ENCODE measurements around the gene MRGPRX2. TPM values are rescaled to one million over a fixed set of nuclear protein-coding genes. Genes with fewer than 3 reads are reported as not detected.

Gene MRGPRX2
- total and polyA plus RNA-seq, 2 experiments from 2014 or later: not detected

DNA sequence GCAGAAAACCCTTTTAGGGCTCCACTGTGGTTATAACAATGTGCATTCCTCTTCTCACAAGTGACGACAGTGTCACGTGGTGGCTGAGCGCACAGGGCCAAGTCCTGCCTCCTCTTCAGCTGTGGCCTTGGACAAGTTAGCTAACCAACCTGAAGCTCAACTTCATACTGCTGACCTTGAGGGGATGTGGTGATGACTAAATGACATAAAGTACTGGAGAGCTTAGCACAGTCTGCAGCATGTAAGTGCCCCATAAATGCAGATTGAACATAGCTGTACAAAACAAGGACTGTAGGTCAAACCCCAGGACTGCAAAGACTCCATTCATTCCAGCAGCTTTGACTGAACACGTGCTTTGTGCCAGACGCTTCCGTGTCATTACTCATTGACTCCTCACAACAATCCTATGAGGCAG is 20.1 kb upstream of the MRGPRX2 start:
- TF ChIP-seq JUNB (IDR thresholded peaks at IDR 0.05; ENCODE audit: unreplicated experiment) (no peak), CREB1 (CRISPR knock-in tag; IDR thresholded peaks at IDR 0.05; ENCODE audit: low read depth) (no peak), POLR2AphosphoS5 (IDR thresholded peaks at IDR 0.05; ENCODE audit: low read depth) (no peak), EZH2 (IDR thresholded peaks at IDR 0.05; ENCODE audit: low read depth, unreplicated experiment) (no peak), NANOG (IDR thresholded peaks at IDR 0.05; ENCODE audit: borderline replicate concordance) (no peak)
- DNase-seq (ENCODE audit: low spot score): no peak
- H3K4me2 ChIP-seq: no peak overlapping the region

DNA sequence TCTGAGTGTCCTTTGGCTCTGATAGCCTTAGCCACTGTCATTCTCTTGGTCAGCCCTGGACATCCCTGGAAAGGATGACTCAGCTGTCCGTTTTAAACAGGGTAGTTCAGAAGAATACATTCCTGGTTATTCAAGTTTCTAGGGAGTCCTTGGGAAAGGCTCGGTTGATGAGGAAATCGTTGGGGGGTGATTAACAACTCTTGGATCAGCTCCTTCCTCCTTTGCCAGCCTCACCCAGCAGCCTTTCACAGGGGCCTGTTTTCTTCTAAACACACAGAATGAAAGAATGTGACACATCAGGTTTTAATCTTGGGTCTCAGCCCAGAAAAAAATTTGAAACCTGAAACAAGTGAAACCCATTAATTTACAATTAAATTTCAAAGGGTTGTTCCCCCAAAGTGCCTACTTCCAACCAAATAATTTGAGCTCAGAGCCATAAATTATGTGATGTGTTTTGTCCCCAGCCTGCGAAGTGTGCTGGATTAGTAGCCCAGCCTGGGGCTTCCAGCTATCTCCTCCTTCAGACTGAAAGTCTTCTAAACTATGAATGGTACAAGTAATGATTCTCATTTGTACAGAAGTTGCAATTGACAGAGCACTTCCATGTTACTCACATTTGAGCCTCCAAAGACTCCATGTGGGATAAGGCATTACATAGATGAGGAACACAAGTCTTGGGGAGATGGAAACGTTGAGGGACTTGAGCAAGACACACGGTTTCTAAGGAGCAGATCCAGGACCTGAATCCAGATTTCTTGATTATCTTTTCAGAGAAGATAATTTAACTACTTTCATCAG is 19.3 kb upstream of the MRGPRX2 start:
- Mint-ChIP-seq H3K27me3 (ENCODE audit: insufficient read depth, low read depth, poor library complexity) (peaks cover 10% of the 10 kb centered on the region), H3K27ac (no peak overlapping the region), H3K4me1 (peaks cover 10% of the 10 kb centered on the region), H3K4me3 (no peak overlapping the region), H3K9me3 (no peaks in the 10 kb centered on the region), H3K36me3 (ENCODE audit: low read depth) (no peaks in the 10 kb centered on the region)
- Histone ChIP-seq H3K36me3 (ENCODE audit: insufficient read depth) (no peaks in the 10 kb centered on the region), H3K4me3 (no peak overlapping the region), H3K4me1 (ENCODE audit: insufficient read depth) (no peaks in the 10 kb centered on the region), H3F3A (replicated peaks; ENCODE audit: low read depth) (no peaks in the 10 kb centered on the region), H3K27ac (ENCODE audit: low read depth) (no peak overlapping the region), H2AFZ (no peak overlapping the region), H3K4me2 (no peak overlapping the region), H3K79me2 (replicated peaks; ENCODE audit: insufficient read depth) (no peaks in the 10 kb centered on the region), H3K27me3 (ENCODE audit: insufficient read depth) (no peaks in the 10 kb centered on the region), H4K20me1 (replicated peaks; ENCODE audit: insufficient read depth) (no peaks in the 10 kb centered on the region), H3K9me2 (ENCODE audit: insufficient read depth) (no peaks in the 10 kb centered on the region)
- ATAC-seq: no peak
- DNase-seq (ENCODE audit: low spot score): no peak
- TF ChIP-seq, protein P1, sequence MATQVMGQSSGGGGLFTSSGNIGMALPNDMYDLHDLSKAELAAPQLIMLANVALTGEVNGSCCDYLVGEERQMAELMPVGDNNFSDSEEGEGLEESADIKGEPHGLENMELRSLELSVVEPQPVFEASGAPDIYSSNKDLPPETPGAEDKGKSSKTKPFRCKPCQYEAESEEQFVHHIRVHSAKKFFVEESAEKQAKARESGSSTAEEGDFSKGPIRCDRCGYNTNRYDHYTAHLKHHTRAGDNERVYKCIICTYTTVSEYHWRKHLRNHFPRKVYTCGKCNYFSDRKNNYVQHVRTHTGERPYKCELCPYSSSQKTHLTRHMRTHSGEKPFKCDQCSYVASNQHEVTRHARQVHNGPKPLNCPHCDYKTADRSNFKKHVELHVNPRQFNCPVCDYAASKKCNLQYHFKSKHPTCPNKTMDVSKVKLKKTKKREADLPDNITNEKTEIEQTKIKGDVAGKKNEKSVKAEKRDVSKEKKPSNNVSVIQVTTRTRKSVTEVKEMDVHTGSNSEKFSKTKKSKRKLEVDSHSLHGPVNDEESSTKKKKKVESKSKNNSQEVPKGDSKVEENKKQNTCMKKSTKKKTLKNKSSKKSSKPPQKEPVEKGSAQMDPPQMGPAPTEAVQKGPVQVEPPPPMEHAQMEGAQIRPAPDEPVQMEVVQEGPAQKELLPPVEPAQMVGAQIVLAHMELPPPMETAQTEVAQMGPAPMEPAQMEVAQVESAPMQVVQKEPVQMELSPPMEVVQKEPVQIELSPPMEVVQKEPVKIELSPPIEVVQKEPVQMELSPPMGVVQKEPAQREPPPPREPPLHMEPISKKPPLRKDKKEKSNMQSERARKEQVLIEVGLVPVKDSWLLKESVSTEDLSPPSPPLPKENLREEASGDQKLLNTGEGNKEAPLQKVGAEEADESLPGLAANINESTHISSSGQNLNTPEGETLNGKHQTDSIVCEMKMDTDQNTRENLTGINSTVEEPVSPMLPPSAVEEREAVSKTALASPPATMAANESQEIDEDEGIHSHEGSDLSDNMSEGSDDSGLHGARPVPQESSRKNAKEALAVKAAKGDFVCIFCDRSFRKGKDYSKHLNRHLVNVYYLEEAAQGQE (IDR thresholded peaks at IDR 0.05; ENCODE audit: unreplicated experiment): no peak
- TF ChIP-seq EZH2phosphoT487 (IDR thresholded peaks at IDR 0.05; ENCODE audit: unreplicated experiment) (no peak), JUNB (IDR thresholded peaks at IDR 0.05; ENCODE audit: unreplicated experiment) (no peak), EZH2 (IDR thresholded peaks at IDR 0.05; ENCODE audit: low read depth, unreplicated experiment) (no peak), POLR2AphosphoS5 (IDR thresholded peaks at IDR 0.05; ENCODE audit: low read depth) (no peak), NANOG (IDR thresholded peaks at IDR 0.05; ENCODE audit: borderline replicate concordance) (no peak), CREB1 (CRISPR knock-in tag; IDR thresholded peaks at IDR 0.05; ENCODE audit: low read depth) (no peak)
- TF ChIP-seq, protein P2, sequence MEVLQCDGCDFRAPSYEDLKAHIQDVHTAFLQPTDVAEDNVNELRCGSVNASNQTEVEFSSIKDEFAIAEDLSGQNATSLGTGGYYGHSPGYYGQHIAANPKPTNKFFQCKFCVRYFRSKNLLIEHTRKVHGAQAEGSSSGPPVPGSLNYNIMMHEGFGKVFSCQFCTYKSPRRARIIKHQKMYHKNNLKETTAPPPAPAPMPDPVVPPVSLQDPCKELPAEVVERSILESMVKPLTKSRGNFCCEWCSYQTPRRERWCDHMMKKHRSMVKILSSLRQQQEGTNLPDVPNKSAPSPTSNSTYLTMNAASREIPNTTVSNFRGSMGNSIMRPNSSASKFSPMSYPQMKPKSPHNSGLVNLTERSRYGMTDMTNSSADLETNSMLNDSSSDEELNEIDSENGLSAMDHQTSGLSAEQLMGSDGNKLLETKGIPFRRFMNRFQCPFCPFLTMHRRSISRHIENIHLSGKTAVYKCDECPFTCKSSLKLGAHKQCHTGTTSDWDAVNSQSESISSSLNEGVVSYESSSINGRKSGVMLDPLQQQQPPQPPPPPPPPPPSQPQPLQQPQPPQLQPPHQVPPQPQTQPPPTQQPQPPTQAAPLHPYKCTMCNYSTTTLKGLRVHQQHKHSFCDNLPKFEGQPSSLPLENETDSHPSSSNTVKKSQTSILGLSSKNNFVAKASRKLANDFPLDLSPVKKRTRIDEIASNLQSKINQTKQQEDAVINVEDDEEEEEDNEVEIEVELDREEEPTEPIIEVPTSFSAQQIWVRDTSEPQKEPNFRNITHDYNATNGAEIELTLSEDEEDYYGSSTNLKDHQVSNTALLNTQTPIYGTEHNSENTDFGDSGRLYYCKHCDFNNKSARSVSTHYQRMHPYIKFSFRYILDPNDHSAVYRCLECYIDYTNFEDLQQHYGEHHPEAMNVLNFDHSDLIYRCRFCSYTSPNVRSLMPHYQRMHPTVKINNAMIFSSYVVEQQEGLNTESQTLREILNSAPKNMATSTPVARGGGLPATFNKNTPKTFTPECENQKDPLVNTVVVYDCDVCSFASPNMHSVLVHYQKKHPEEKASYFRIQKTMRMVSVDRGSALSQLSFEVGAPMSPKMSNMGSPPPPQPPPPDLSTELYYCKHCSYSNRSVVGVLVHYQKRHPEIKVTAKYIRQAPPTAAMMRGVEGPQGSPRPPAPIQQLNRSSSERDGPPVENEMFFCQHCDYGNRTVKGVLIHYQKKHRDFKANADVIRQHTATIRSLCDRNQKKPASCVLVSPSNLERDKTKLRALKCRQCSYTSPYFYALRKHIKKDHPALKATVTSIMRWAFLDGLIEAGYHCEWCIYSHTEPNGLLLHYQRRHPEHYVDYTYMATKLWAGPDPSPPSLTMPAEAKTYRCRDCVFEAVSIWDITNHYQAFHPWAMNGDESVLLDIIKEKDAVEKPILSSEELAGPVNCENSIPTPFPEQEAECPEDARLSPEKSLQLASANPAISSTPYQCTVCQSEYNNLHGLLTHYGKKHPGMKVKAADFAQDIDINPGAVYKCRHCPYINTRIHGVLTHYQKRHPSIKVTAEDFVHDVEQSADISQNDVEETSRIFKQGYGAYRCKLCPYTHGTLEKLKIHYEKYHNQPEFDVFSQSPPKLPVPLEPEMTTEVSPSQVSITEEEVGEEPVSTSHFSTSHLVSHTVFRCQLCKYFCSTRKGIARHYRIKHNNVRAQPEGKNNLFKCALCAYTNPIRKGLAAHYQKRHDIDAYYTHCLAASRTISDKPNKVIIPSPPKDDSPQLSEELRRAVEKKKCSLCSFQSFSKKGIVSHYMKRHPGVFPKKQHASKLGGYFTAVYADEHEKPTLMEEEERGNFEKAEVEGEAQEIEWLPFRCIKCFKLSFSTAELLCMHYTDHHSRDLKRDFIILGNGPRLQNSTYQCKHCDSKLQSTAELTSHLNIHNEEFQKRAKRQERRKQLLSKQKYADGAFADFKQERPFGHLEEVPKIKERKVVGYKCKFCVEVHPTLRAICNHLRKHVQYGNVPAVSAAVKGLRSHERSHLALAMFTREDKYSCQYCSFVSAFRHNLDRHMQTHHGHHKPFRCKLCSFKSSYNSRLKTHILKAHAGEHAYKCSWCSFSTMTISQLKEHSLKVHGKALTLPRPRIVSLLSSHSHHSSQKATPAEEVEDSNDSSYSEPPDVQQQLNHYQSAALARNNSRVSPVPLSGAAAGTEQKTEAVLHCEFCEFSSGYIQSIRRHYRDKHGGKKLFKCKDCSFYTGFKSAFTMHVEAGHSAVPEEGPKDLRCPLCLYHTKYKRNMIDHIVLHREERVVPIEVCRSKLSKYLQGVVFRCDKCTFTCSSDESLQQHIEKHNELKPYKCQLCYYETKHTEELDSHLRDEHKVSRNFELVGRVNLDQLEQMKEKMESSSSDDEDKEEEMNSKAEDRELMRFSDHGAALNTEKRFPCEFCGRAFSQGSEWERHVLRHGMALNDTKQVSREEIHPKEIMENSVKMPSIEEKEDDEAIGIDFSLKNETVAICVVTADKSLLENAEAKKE (CRISPR knock-in tag; IDR thresholded peaks at IDR 0.05): no peak
- TF ChIP-seq, protein P3, sequence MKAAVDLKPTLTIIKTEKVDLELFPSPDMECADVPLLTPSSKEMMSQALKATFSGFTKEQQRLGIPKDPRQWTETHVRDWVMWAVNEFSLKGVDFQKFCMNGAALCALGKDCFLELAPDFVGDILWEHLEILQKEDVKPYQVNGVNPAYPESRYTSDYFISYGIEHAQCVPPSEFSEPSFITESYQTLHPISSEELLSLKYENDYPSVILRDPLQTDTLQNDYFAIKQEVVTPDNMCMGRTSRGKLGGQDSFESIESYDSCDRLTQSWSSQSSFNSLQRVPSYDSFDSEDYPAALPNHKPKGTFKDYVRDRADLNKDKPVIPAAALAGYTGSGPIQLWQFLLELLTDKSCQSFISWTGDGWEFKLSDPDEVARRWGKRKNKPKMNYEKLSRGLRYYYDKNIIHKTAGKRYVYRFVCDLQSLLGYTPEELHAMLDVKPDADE (IDR thresholded peaks at IDR 0.05): no peak

More for the DNA sequence above, 20.1 kb upstream of the MRGPRX2 start:
- peaks cover 10% of the 10 kb centered on the region for H3K4me1 Mint-ChIP-seq
- no peaks in the 10 kb centered on the region for H3F3A ChIP-seq (replicated peaks; ENCODE audit: low read depth)
- H3K4me3 Mint-ChIP-seq: no peak overlapping the region
- H3K27me3 Mint-ChIP-seq (ENCODE audit: insufficient read depth, low read depth, poor library complexity): peaks cover 10% of the 10 kb centered on the region
- H3K36me3 Mint-ChIP-seq (ENCODE audit: low read depth): no peaks in the 10 kb centered on the region
- no peak overlapping the region for H2AFZ ChIP-seq
- ATAC-seq: no peak
- H3K27ac Mint-ChIP-seq: no peak overlapping the region
- H3K4me3 ChIP-seq: no peak overlapping the region
- no peaks in the 10 kb centered on the region for H3K9me3 Mint-ChIP-seq
- no peaks in the 10 kb centered on the region for H4K20me1 ChIP-seq (replicated peaks; ENCODE audit: insufficient read depth)
- H3K27ac ChIP-seq (ENCODE audit: low read depth): no peak overlapping the region
- no peaks in the 10 kb centered on the region for H3K9me2 ChIP-seq (ENCODE audit: insufficient read depth)
- H3K36me3 ChIP-seq (ENCODE audit: insufficient read depth): no peaks in the 10 kb centered on the region
- no peaks in the 10 kb centered on the region for H3K4me1 ChIP-seq (ENCODE audit: insufficient read depth)
- H3K79me2 ChIP-seq (replicated peaks; ENCODE audit: insufficient read depth): no peaks in the 10 kb centered on the region
- H3K27me3 ChIP-seq (ENCODE audit: insufficient read depth): no peaks in the 10 kb centered on the region
